HG03108 (cell line): Measurements from ENCODE around the gene RNF207.
"Not testable (repeated sequence)": the region's sequence is repeated elsewhere in the genome, so short reads cannot be mapped to it uniquely, and the experiment has no call there.

ENCODE experiments used
- ATAC-seq: cut with Tn5 transposase; IDR thresholded peaks from one replicate; pipeline ENCODE4 v1.9.1; 2021; ENCODE audit warnings: moderate library complexity; ENCODE audit not compliant: unreplicated experiment

The RNF207 gene

GRCh38 chr1:6199298-6200187 is 6.4 kb upstream of the RNF207 start, which contains the start of gene RPL22:
Gene RPL22 (minus strand): TSS chr1:6199595. CDS start chr1:6199573, 22 bp downstream.
- peak; percentile 94 for ATAC-seq

DNA sequence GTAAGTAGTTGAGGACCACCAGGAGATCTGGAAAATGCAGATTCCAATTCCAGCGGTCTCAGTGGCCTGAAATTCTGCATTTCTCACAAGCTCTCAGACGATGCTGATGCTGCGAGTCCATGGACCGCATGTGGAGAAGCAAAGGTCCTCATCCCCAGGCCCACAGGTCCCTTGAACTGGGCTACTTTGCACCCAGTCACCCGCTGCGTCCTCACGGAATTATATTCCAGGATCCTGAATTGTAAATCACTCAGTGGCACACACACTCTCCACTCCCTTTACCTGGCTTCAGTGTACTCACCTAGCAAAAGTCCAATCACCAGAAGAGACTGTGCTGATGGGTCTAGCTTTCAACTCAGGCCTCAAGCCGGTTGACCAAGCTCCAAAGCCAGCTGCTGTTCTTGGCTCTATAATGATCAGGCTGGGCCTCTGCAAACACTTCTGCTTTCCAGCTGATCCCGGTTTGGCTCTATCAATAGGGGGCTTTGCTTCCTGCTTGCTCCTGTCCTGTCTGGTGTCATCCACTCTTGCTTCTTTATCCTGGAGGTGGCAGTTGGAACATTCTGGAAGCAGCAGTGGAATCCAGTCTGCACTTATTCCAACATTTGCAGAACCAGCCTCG is 5.6 kb upstream of the RNF207 start:
- no peak for ATAC-seq

GRCh38 chr1:6202256-6202655 is 3.7 kb upstream of the RNF207 start:
- no peak for ATAC-seq

- ATAC-seq: no peak
Measured at GRCh38 chr1:6206520-6206855, 569 bp downstream of the RNF207 start.

DNA sequence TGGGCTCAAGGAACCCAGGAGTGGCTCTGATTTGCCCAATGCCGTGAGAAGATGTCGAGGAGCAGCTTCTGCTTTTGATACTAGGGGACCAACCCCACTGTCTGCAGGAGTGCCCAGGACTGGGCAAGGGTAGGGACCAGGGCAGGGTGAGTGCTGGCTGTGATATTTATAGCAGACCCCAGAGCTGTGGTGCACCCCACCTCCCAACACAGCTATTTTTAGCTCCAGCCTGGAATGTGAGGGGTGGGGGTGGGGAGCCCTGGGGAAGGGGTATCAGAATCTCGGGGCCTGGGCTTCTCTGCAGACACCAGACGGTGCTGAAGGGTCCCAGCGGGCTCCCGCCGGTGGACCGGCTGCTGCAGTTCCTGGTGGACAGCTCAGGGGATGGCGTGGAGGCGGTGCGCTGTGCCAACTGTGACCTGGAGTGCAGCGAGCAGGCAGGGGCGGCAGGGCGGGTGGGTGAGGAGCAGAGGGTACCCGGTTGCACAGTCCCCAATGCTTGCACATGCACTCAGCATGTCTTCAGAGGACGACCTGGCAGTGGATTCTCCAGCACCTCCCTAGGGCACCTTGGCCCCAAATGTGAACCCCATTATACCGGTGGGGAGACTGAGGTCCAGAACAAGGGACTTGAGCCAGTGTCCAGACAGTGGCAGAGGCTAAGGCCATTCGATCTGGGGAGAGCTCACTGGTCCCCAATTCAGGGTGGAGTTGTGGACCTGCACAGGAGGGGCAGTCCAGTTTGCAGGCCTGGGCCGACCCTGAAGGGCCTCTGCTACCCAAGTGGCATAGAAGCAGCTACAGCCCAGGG is 1.4 kb downstream of the RNF207 start:
- ATAC-seq: no peak

GRCh38 chr1:6207921-6208320 is 2.0 kb downstream of the RNF207 start:
- ATAC-seq: no peak

DNA sequence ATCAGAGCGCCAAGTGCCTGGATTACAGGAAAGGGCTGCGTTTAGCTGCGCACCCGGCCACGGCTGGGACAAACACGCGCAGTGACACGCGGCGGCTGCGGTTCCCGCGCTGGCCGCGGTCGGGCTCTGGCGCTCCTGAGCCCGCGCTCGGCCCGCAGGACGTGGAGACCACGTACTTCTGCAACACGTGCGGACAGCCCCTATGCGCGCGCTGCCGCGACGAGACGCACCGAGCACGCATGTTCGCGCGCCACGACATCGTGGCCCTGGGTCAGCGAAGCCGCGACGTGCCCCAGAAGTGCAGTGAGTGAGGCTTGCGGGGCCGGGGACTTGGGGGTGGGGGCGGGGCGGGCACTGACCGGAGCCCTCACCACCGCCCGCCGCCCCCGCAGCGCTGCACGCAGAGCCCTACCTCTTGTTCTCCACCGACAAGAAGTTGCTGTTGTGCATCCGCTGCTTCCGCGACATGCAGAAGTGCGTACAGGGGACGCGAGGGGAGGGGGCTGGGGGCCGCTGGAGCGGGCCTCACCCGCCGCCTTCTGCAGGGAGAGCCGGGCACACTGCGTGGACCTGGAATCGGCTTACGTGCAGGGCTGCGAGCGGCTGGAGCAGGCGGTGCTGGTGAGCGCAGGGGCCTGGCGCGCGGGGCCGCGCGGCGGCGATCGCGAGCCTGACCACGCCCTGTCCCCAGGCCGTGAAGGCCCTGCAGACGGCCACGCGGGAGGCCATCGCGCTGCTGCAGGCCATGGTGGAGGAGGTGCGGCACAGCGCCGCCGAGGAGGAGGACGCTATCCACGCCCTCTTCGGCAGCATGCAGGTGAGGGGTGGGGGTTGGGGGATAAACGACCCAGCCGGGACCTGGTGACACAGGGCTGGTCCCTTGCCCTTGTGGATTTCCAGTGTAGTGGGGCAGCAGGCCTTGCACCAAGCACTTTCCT is 3.1 kb downstream of the RNF207 start:
- no peak for ATAC-seq

DNA sequence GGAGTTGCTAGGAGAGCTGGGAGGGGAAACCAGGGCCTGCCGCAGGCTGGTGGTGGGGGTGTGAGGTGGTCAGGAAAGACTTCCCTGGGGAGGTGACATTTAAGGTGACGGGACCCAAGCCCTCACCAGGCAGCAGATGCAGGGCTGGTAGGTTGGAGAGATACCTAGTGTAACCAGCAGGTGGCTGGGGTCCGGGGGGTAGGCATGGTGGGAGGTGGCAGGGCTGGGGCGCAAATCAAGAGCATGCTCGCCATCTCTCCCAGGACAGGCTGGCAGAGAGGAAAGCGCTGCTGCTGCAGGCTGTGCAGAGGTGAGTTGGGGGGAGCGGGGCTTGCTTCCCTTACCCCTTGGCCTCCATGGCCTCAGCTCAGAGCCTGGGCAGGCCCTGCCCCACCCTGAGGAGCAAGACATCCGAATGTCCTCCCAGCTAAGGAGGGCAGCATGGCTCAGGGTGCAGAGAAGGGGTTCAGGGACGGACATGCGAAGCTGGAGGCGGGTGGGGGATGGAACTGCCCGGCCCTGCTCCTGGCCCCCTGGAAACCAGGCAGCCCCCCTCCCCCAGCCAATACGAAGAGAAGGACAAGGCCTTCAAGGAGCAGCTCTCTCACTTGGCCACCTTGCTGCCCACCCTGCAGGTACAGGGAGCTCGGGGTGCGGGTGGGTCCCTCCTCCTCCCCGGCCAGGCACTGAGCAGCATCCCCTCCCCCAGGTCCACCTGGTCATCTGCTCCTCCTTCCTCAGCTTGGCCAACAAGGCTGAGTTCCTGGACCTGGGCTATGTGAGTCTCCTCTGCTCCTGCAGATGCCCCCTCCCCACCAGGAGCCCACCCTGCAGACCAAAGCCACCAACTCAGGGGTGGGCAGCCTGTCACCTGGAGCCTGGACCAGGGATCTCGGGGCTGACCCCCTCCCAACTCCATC is 4.0 kb downstream of the RNF207 start:
- no peak for ATAC-seq

GRCh38 chr1:6210591-6211355 is 4.9 kb downstream of the RNF207 start:
- no peak for ATAC-seq

GRCh38 chr1:6211731-6212130 is 5.8 kb downstream of the RNF207 start:
- ATAC-seq: no peak

DNA sequence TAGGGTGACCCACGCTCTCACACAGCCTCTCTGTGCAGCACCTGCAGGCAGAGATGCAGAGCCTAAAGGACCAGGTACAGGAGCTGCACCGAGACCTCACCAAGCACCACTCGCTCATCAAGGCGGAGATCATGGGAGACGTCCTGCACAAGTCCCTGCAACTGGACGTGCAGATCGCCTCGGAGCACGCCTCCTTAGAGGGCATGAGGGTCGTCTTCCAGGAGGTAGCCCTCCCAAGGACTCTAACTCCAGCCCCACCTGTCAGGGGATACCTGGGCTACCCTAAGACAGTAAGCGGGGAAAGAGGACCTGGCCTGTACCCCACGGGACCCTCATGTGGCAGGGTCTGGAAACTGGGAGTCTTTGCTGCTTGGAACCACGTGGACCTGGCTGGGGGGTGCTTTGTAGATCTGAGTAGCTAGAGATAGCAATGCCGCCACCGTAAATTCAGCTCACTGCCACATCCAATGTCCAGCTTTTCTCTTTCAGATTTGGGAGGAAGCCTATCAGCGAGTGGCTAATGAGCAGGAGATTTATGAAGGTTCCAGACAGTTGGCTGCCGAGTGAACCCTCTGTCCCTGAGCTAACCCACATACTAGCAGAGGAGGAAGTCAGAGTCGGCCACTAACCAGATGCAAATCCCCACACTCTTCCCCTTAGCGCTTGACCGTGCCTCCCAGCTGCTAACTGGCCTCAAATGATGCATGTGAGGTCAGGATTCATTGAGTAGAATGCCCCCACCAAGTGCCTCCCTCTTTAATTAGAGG is 6.5 kb downstream of the RNF207 start:
- ATAC-seq: no peak

DNA sequence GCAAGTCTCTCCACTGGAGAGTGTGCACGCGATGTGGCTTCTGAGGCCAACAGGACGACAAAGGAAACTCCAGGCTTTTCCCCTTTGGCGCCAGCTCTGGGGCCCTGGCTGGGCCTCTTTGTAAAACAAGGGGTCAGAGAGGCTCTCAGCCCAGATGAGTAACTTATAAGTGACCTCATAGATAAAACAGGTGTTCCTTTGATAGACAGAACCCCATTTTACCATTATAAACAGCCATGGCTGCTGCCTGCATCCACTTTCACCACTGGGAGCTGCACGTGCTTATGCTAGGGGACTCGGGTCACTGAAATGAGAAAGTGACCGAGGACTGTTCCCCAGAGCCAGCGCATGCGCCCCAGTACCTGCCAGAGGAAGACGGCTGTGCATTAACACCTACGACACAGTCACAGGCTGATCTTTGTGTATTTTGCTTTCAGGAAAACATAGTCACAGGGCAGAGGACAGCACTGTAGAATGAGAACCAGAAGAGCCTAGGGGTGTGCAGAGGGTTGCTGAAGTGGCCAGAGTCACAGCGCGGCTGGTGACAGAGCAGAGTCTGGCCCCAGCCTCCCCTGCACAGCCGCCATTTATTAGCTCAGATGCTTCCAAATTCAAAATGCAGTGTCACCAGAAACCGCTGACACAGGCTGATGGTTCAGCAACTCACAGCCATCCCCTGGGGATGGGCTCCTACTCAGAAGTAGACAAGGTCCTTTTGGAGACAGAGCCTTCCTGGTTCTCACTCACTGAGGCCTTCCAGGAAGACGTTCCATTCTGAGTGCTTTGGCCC is 12.7 kb downstream of the RNF207 start:
- ATAC-seq: no peak

DNA sequence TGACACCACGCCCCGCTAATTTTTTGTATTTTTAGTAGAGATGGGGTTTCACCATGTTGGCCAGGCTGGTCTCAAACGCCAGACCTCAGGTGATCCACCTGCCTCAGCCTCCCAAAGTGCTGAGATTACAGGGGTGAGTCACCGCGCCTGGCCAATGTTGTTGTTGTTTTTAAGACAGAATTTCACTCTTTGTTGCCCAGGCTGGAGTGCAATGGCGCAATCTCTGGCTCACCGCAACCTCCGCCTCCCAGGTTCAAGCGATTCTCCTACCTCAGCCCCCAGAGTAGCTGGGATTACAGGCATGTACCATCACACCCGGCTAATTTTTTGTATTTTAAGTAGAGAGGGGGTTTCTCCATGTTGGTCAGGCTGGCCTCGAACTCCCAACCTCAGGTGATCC is 13.7 kb downstream of the RNF207 start:
- ATAC-seq: not testable (repeated sequence)

DNA sequence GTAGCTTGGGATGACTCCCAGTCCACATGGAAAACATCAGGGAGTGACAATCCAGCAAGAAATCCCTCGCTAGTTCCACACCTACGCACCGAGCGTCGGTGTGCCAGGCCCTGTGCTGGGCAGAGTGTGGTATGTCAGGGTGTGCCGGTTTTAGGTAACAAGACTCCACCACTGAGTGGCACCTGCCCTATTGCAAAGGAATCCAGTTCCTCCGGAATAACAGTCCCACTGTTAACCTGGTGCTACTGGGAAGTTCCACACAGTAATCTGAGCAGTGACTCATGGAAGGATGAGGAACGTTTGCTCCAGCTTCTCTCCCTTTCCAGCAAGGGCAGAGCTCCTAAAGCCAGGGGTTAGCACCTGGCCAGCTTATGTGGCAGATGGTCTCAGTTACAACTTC is 14.3 kb downstream of the RNF207 start:
- ATAC-seq: no peak

DNA sequence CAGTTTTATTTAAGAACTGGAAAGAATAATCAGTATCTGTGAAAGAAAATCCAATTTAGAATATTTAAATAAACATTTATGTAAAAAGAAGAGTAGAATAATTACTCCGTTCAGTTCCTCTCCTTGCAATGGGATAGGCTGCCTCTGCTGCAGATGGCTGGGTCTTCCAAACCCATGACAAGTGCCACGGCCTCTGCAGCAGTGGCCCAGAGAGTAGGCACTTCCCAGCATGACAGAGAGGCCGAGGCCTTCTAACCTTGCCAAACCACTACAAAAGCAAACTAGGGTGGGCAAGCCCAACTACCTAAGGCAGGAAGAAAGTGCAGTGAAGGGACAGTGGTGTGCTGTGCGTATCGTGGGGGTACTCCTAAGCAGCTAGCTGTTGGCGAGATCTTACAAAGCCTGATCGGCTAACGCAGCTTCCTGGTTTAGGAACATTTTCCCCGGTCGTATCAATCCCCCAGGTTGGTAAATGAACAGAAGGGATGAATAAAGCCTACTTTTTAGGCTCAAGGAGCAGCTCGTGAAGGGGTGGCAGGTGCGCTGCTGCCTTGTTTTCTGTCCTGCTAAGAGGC is 15.4 kb downstream of the RNF207 start:
- no peak for ATAC-seq

- no peak for ATAC-seq
Measured at GRCh38 chr1:6222636-6223035, 16.7 kb downstream of the RNF207 start.

GRCh38 chr1:6223617-6224016 is 17.7 kb downstream of the RNF207 start:
- ATAC-seq: no peak
